Nephron progenitor cell (in vitro differentiated cells): ENCODE data around the gene PLEKHA4.
"Not testable (repeated sequence)": the region's sequence is repeated elsewhere in the genome, so short reads cannot be mapped to it uniquely, and the experiment has no call there.

Source experiments
- DNase-seq: peaks from one replicate; pipeline ENCODE4 v3.0.0; 2021
- H3K27ac Mint-ChIP-seq: 2 replicates; pipeline ENCODE4 v1.8.0; 2021; ENCODE audit warnings: mild to moderate bottlenecking, moderate library complexity, mixed read lengths
- H3K27me3 Mint-ChIP-seq: 2 replicates; pipeline ENCODE4 v1.8.0; 2021; ENCODE audit warnings: mild to moderate bottlenecking, low read depth, mixed read lengths; ENCODE audit not compliant: poor library complexity
- H3K36me3 Mint-ChIP-seq: 2 replicates; pipeline ENCODE4 v1.8.0; 2021; ENCODE audit warnings: low read depth, mixed read lengths
- H3K4me1 Mint-ChIP-seq: 2 replicates; pipeline ENCODE4 v1.8.0; 2021; ENCODE audit warnings: mixed read lengths
- H3K4me3 Mint-ChIP-seq: 2 replicates; pipeline ENCODE4 v1.8.0; 2021; ENCODE audit warnings: mild to moderate bottlenecking, moderate library complexity, mixed read lengths
- H3K9me3 Mint-ChIP-seq: 2 replicates; pipeline ENCODE4 v1.8.0; 2021; ENCODE audit warnings: mild to moderate bottlenecking, moderate library complexity, mixed read lengths
- TF ChIP-seq, protein P1 (sequence below): fragments of 200-600 bp; sonication (generic); IDR thresholded peaks from 2 replicates; pipeline ENCODE4 v1.5.0; 2021; ENCODE audit warnings: antibody characterized with exemption

The PLEKHA4 gene

DNA sequence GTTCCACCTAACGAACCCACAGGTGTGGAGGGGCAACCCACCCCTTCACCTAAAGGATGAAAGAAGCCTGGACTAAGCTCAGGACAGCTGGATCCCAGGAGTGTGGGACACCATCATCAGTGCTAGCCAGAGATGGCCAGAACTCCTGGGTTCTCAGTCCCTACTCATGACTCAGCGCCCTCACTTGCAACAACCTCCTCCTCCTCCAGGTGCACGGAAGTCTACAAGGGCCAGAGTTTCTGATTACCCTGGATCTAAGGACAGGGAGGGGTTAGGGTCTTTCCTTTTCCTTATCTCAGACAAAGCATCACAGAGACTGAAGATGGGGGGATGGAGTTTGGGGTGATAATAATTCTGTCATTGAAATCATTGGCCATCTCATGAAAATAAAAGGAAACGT lies 22.1 kb upstream of the PLEKHA4 start:
- H3K27ac Mint-ChIP-seq: no peak overlapping the region
- no peaks in the 10 kb centered on the region for H3K36me3 Mint-ChIP-seq
- no peak overlapping the region for H3K4me3 Mint-ChIP-seq

GRCh38 chr19:48889496-48889895 lies 21.1 kb upstream of the PLEKHA4 start:
- not testable (repeated sequence) for DNase-seq, H3K36me3 Mint-ChIP-seq, H3K4me1 Mint-ChIP-seq, H3K27me3 Mint-ChIP-seq, H3K27ac Mint-ChIP-seq, H3K9me3 Mint-ChIP-seq, H3K4me3 Mint-ChIP-seq

More for the DNA sequence above, 22.1 kb upstream of the PLEKHA4 start:
- Mint-ChIP-seq H3K27me3 (peaks cover 7% of the 10 kb centered on the region), H3K4me1 (peaks cover 10% of the 10 kb centered on the region), H3K9me3 (no peaks in the 10 kb centered on the region)
- TF ChIP-seq, protein P1, sequence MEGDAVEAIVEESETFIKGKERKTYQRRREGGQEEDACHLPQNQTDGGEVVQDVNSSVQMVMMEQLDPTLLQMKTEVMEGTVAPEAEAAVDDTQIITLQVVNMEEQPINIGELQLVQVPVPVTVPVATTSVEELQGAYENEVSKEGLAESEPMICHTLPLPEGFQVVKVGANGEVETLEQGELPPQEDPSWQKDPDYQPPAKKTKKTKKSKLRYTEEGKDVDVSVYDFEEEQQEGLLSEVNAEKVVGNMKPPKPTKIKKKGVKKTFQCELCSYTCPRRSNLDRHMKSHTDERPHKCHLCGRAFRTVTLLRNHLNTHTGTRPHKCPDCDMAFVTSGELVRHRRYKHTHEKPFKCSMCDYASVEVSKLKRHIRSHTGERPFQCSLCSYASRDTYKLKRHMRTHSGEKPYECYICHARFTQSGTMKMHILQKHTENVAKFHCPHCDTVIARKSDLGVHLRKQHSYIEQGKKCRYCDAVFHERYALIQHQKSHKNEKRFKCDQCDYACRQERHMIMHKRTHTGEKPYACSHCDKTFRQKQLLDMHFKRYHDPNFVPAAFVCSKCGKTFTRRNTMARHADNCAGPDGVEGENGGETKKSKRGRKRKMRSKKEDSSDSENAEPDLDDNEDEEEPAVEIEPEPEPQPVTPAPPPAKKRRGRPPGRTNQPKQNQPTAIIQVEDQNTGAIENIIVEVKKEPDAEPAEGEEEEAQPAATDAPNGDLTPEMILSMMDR: no peak
- no peak for DNase-seq

DNA sequence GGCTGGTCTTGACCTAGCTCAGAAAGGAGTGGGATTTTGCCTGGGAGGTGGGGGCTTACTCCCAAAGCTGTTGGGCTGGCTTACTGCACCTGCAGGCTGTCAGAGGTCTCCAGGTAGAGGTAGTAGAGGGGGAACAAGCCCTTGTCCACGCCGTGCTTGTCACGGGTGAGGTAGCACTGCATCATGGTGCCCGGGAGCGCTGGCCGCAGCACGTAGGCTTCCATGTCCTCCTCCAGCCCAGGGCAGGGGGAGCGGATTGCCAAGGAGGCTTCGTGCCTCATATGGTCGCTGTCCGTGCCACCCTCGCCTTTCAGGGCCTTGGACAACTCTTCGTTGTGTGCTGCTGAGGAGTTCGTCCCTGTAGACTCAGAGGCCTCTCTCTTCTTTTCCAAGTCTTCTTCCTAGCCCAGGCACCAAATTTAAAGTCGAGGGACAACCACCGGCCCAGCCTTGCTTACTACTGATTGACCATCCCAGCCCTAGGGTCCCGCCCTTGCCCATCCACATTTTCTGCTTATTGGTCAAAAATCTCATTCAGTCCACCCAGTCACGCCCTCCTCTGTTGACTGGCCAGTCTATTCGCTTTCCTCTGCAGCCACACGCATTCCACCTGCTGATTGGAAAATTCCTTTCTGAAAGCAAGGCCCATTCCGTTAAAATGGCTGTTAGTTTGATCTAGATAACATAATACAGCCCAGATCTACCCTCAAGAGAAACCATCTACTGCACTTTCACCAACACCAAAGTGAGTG lies 19.6 kb upstream of the PLEKHA4 start:
- Mint-ChIP-seq H3K27me3 (peaks cover 7% of the 10 kb centered on the region), H3K27ac (no peak overlapping the region), H3K4me1 (peaks cover 6% of the 10 kb centered on the region), H3K36me3 (no peaks in the 10 kb centered on the region), H3K4me3 (no peak overlapping the region), H3K9me3 (peaks cover 11% of the 10 kb centered on the region)
- no peak for DNase-seq
- TF ChIP-seq, protein P1: no peak

GRCh38 chr19:48883726-48884125 lies 15.3 kb upstream of the PLEKHA4 start:
- Mint-ChIP-seq H3K4me1 (no peaks in the 10 kb centered on the region), H3K36me3 (peaks cover under 1% of the 10 kb centered on the region), H3K4me3 (no peak overlapping the region), H3K9me3 (peaks cover 22% of the 10 kb centered on the region), H3K27me3 (peaks cover 17% of the 10 kb centered on the region), H3K27ac (no peak overlapping the region)
- TF ChIP-seq, protein P1: no peak
- no peak for DNase-seq

DNA sequence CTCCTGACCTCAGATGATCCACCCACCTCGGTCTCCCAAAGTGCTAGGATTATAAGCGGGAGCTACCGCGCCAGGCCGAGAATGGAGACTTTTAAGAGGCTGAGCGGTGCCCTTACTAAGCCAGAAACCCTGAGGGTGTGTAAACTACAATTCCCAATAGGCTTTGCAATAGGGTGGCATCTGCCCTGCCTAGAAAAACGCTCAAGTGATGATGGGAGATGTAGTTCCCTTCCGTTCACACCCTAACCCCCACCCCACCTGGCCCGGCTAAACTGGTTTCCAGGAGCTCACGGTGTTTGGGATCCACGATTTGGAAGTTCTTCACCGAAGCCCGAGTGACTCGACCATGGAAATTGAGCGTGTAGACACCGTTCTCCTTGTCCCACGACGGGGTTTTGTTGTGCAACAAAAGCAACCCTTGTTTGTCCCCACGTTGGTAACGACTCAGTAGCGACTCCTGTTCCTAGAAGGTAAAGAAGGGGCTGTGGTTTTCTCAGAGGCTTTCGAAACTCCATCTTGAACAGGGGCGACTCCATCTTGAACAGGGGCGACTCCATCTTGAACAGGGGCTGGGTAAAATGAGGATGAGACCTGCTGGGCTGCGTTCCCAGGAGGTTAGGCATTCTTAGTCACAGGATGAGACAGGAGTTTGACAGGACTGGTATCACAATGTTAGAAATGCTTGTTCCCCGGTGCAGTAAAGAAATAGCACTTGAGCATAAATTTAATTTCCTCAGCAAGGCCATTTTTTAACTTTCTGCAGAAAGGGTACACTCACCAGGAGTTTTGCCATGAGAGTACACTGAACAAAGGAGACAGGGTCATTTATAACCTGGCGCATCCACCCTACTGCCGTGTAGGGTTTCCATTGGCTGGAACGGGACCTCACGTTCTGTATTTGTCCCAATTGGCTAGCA lies 13.6 kb upstream of the PLEKHA4 start:
- no peak for DNase-seq
- peak overlapping the region; percentile 60 for H3K27ac Mint-ChIP-seq
- peaks cover 17% of the 10 kb centered on the region for H3K36me3 Mint-ChIP-seq
- no peak overlapping the region for H3K4me3 Mint-ChIP-seq
- H3K9me3 Mint-ChIP-seq: peaks cover 22% of the 10 kb centered on the region
- H3K27me3 Mint-ChIP-seq: peaks cover 13% of the 10 kb centered on the region
- peaks cover 4% of the 10 kb centered on the region for H3K4me1 Mint-ChIP-seq
- TF ChIP-seq, protein P1: no peak

DNA sequence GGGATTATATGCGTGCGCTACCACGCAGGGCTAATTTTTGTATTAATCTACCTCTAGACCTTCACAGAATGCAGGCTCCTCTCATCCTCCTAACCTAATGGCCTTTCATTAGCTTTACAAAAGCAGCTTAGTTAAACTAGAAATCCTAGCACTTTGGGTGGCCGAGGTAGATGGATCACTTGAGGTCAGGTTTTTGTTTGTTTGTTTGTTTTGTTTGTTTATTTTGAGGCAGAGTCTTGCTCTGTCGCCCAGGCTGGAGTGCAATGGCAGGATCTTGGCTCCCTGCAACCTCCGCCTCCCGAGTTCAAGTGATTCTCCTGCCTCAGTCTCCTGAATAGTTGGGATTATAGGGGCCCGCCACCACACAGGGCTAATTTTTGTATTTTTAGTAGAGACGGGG lies 11.3 kb upstream of the PLEKHA4 start:
- H3K9me3 Mint-ChIP-seq: peaks cover 22% of the 10 kb centered on the region
- H3K27me3 Mint-ChIP-seq: peaks cover 13% of the 10 kb centered on the region
- H3K4me1 Mint-ChIP-seq: peaks cover 24% of the 10 kb centered on the region
- not testable (repeated sequence) for H3K4me3 Mint-ChIP-seq, DNase-seq, H3K27ac Mint-ChIP-seq
- peaks cover 28% of the 10 kb centered on the region for H3K36me3 Mint-ChIP-seq
